Stimulated activated CD8-positive, alpha-beta memory T cell treated with anti-CD3 and anti-CD28 coated beads, Interleukin-2, amount 100 ng/mL, for 1 hour (primary cell): ENCODE data around the gene LMF2.
A peak's percentile ranks its signal among the peaks of the same experiment; 100 is the strongest.
"Not testable (repeated sequence)": the region's sequence is repeated elsewhere in the genome, so short reads cannot be mapped to it uniquely, and the experiment has no call there.

Source experiments
- DNase-seq, 2 donors: peaks; one replicate each; pipeline ENCODE4 v3.0.0-alpha.2; 2020; ENCODE audit warnings: low read depth in 2 of 2

LMF2 gene, protein sequence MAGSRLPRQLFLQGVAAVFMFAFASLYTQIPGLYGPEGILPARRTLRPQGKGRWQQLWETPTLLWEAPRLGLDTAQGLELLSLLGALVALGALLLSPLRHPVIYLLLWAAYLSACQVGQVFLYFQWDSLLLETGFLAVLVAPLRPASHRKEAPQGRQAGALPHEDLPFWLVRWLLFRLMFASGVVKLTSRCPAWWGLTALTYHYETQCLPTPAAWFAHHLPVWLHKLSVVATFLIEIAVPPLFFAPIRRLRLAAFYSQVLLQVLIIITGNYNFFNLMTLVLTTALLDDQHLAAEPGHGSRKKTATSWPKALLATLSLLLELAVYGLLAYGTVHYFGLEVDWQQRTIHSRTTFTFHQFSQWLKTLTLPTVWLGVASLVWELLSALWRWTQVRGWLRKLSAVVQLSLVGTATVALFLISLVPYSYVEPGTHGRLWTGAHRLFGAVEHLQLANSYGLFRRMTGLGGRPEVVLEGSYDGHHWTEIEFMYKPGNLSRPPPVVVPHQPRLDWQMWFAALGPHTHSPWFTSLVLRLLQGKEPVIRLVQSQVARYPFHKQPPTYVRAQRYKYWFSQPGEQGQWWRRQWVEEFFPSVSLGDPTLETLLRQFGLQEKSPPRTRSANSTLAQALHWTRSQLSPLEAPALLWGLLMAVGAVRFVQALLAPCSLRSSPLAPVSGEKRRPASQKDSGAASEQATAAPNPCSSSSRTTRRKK

DNA sequence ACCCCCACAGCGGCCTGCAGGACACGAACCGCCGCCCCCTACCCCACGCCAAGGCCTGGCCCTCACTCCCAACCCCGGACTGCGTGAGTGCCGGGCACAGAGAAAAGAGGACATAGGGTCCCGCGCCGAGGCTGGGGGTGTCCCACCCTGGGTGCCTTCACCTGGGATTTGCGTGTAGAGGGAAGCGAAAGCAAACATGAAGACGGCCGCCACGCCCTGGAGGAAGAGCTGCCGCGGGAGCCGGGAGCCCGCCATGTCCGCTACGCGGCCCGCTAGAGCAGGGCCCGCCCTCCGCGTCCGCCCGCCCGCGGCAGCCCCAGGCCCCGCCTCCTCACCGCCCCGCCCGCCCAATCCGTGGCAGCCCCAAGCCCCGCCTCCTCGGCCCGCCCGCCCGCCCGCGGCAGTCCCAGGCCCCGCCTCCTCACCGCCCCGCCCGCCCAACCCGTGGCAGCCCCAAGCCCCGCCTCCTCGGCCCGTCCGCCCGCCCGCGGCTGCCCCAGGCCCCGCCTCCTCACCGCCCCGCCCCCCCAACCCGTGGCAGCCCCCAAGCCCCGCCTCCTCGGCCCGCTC lies at the start of gene LMF2:
Gene LMF2 (minus strand): TSS at position 282 of the 570 bp plus-strand sequence. CDS start 27 bp downstream, at position 255.
- peak; percentile 90 to 93 for DNase-seq

- no peak for DNase-seq
Measured at GRCh38 chr22:50556703-50557102, 49.2 kb upstream of the LMF2 start.

- DNase-seq, result no peak
Measured at GRCh38 chr22:50553310-50553709, 45.8 kb upstream of the LMF2 start.

GRCh38 chr22:50551160-50551752 lies 43.8 kb upstream of the LMF2 start:
- DNase-seq, result no peak

GRCh38 chr22:50550395-50550794 lies 42.9 kb upstream of the LMF2 start:
- no peak for DNase-seq

DNA sequence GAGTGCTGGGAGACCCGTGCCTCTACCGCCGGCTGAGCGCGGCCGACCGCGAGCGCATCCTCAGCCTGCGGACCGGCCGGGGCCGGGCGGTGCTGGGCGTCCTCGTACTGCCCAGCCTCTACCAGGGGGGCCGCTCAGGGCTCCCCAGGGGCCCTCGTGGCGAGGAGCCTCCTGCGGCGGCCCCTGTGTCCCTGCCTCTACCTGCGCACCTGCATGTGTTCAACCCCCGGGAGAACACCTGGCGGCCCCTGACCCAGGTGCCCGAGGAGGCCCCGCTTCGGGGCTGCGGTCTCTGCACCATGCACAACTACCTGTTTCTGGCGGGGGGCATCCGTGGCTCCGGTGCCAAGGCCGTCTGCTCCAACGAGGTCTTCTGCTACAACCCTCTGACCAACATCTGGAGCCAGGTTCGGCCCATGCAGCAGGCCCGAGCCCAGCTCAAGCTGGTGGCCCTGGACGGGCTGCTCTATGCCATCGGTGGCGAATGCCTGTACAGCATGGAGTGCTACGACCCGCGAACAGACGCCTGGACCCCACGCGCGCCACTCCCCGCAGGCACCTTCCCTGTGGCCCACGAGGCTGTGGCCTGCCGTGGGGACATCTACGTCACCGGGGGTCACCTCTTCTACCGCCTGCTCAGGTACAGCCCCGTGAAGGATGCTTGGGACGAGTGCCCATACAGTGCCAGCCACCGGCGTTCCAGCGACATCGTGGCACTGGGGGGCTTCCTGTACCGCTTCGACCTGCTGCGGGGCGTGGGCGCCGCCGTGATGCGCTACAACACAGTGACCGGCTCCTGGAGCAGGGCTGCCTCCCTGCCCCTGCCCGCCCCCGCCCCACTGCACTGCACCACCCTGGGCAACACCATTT lies 41.7 kb upstream of the LMF2 start:
- no peak for DNase-seq

DNA sequence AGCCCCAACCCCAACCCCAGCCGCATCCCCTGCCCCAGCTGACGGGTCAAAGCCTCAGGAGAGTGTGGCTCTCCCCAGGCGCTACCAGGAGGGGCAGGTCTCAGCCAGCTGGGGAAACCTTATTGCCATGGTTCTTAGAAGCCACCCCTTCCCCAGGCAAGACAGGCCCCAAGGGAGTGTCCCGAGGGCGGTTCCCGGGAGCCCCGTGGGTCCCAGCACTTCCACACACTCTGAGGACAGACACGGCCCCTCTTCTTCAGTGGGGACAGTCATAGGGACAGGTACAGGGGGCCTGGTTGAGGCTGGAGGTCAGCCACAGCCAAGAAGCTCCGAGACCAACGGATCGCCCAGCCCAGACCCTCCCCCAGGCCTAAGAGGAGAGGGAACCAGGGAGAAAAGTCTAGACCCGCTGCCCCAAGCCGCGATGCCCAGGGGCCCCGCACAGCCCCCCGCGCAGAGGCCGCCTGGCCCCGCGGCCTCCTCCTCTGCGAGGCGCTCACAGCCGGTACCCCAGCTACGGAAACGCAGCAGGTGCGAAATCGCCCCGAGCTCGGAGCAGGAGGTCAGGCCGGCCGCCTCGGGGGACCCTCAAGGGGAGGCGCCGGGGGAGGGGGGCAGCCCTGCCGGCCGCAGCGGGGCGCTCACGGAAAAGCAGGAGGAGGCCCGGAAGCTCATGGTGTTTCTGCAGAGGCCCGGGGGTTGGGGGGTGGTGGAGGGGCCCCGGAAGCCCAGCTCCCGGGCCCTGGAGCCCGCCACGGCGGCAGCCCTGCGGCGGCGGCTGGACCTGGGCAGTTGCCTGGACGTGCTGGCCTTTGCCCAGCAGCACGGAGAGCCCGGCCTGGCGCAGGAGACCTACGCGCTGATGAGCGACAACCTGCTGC lies 40.8 kb upstream of the LMF2 start:
- DNase-seq, result no peak

DNA sequence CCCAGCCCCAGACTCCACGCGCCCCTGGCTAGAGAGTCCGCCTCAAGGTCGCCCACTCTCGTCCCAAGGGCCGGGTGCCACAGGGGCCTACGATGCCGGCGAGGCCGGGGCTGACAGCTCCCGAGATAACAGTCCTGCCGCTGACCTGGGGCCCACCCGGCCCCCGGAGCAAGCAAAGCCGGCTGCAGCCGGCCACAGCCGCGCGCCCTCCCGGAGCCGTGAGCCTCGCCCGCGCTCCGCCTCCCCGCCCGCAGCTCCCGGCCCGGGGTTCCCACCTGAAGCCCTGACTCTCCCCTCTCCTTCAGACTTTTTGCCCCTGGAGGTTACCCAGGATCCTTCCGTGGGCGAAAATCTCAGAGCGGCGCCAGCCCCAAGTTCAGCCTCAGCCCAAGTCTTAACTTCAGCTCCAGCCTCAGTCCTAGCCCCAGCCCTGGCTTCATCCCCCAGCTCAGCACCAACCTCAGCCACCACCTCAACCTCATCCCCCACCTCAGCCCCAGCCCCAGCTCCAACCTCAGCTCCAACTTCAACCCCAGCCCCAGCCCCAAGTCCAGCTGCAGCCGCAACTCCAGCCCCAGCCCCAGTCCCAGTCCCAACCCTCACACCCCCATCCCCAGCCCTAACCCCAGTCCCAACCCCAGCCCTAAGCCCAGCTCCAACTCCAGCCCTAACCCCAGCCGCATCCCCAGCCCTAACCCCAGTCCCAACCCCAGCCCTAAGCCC lies 39.9 kb upstream of the LMF2 start:
- DNase-seq, result no peak

DNA sequence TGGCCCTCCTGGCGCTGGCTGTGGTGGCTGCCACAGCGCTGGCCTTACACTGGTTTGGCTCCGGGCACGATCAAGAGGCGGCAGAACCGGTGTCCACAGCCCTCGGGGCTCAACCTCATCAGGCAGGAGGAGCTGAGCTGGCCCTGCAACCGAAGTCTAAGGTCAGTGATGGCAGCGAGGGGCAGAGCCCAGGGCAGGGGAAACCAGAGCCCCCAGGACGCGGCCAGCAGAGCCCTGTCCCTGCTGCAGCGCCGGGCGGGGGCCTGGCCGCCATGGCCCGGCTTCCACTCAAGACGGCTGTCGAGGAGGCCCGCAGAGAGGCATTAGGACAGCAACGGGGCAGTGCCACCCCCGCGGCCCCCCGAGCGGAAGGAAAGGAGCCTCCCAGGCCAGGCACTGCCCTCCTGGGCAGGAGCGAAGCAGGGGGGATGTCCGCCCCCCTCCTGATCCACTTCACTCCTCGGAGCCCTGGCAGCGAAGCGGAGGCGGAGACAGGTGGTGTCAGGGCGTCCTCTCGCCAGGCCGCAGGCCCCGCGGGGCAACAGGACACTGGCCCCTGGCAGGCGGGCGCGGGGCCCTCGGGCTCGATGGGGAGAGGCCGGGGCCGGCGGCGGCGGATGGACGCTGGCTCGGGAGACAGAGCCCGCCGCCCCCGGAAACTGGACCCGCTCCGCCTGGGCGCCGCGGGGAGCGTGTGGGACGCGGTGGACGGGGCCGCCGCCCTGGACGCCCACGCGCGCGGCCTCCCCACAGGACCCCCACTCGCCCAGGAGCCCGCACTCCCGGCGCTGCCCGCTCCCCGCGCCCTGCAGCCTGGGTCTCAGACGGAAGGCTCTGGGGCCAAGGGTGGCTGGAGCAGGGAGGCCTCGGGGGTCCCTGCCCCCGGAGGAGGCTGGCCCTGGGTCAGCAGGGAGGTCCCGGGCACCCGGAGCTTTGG lies 39.1 kb upstream of the LMF2 start:
- no peak for DNase-seq

DNA sequence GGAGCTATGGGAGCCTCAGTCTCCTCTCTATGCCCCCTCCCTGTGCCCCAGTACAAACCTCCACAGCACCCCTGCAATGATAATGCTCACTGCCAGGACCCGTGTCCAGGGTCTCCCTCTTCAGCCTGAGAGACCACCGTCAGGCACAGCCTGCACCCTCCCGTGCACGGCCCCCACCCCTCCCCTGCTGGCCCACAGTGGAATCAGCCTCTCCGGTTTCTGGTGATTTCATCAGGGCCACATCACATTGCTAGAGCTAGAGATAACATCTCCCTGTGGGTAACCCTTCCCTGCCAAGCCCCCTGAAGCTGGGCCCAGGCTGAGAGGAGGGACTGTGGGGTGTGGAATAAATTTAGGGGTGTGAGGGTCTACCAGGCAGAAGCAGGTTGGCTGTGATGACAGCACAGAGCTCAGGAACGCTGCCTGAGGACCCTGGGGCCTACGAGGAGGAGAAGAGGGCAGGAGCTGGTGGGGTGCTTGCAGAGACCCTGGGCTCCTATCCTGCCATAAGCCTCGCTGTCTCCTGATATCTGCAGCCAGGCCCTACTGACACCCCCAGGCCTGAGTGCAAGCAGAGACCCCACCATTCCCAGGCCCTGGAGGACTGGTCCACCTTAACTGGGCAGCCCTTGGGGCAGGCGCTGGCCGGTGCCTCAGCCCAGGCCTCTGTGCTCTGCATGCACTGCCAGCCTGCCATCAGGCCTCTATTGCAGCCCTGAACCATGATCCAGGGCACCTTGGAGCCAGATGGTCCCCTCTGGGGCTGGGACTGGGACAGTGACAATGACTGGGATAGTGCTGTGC lies 38.2 kb upstream of the LMF2 start, which contains the start of gene KLHDC7B:
Gene KLHDC7B (plus strand): TSS at position 378 of the 804 bp plus-strand sequence. CDS start 345 bp downstream, at position 723.
- no peak for DNase-seq

DNA sequence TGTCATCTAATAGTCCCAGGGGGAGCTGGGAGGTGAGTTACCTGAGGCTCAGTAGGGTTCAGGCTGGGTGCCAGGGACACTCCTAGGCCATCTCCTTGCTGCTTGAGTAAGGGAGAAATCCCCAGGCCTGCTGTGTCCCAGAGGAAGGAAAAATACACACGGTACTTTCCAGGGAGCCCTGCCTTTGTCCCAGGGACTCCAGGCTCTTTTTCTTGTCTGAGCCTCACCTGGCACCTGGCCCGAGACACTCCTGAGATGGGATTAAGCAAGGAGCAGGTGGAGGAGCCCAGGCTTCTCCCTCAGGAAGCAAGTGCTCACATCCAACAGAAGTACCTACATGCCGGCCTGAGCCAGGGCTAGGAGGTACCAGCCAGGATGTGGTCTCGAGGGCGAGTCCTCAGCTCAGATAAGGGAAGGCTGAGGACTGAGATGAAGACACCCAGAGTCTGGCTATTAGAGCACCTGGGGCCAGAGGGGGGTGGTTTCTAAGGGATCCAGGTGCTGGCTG lies 37.3 kb upstream of the LMF2 start:
- DNase-seq, result no peak

DNA sequence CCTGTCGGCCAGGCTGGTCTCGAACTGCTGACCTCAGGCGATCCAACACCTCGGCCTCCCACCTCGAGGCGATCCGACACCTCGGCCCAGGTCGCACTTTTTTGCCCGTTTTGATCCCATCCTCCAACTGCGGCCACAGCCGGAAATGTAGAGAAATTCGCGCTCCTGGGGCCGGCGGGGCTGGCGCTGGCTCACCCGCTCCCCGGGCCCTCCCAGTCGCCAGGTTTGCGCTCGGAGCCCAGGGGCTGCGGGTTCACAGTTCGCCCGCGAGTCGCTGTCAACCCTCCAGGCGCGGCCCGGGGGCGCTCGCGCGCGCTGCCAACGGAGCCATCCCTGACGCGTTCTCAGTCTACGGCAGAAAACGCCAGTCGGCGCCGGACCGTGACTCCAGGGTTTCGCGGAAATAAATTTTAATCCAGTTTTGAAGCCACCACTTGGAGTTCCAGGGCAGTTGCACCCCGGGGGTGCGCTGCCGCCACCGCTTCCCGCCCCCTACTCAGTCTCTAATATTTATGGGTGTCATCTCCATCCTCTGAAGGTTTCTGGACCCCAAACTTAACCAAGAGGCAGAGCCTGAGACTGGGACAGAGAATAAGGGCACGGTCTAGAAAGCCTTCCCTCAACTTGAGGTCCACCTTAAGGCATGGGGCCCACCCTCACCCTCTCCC lies 36.7 kb upstream of the LMF2 start:
- peak; percentile 69 to 74 for DNase-seq

DNA sequence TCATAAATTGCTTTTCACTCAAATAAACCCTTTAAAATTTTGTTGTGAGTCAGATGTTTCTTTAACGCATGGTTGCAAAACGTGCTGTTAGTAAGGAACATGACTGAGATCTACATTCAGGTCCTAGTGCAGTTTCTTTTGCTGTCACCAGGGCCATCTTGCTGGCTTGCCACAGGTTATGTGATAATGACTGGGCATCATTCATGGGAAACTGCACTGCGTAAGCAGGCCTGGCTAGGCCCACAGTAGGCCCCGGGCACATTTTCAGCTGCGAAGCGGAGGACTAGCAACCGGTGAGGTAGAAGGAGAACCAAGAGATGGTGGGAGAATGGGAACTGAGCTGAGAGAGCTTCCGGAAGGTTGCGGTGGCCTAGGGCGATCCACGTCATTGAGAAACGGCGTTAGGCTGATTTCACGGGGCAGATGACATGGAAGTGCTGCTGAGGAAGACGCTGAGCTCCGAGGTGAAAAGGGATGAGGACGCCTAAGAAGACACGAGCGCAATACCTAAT lies 35.0 kb upstream of the LMF2 start:
- DNase-seq, result no peak

DNA sequence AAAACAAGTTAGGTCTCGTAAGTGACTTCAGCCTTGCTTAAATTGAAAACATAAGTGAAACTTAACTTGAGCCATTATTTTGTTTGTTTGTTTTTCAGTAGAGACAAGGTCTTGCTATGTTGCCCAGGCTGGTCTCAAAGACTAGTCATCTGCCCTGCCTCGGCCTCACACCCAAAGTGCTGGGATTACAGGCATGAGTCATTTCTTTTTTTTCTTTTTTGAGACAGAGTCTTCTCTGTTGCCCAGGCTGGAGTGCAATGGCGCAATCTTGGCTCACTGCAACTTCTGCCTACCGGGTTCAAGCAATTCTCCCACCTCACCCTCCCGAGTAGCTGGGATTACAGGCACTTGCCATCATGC lies 34.1 kb upstream of the LMF2 start:
- DNase-seq, result not testable (repeated sequence)

DNA sequence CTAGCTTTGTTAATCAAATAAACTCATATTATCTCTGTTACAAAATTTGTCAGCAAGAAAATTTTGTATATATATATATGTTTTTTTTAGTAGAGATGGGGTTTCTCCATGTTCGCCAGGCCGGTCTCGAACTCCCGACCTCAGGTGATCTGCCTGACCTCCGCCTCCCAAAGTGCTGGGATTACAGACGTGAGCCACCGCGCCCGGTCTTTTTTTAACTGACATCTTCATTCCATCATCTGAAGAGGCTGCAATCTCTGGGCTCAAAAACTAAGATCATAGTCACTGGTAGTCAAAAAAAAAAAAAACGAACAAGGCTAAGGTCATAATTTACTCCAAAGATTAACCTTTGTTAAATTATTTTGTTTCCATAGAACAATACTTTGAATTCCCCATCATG lies 32.9 kb upstream of the LMF2 start:
- DNase-seq, result no peak

DNA sequence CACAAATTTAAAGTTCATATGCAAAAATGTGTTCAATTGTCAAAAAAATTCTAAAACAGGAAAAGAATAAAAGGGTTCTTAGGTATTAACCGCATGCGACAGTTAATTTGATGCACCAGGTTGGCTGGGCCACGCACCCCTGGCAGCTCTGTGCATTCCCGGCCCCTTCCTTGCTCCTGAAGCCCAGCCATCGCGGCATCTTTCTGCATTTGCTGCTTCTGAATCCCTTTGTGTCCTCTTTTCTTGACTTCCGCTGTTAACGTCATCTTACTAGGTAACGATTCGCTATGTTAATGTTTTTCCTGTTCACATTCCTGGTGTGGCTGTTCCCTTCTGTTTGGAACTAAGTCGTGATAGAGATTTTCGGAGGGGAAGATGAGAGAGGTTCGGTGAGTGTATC lies 30.3 kb upstream of the LMF2 start:
- no peak for DNase-seq

GRCh38 chr22:50536226-50536625 lies 28.7 kb upstream of the LMF2 start:
- no peak for DNase-seq
